Esophagus (tissue), 2 donors: Measurements from ENCODE around the gene PLPPR5. TPM values are rescaled to one million over a fixed set of nuclear protein-coding genes. Genes with fewer than 3 reads are reported as not detected.

Experiments used
- H3K27ac ChIP-seq, 2 donors: one replicate each; pipeline ENCODE4 v1.5.1; 2013; ENCODE audit warnings: low read depth in 2 of 2, mild to moderate bottlenecking in 2 of 2, inconsistent platforms in 1 of 2, low read length in 1 of 2, moderate library complexity in 1 of 2
- H3K27me3 ChIP-seq, 2 donors: one replicate each; pipeline ENCODE4 v1.6.1; 2013; ENCODE audit warnings: low read length in 2 of 2, control low read depth in 1 of 2, mild to moderate bottlenecking in 1 of 2; ENCODE audit not compliant: insufficient read depth in 2 of 2, control insufficient read depth in 1 of 2
- H3K36me3 ChIP-seq, 2 donors: one replicate each; pipeline ENCODE4 v1.6.1; 2013; ENCODE audit warnings: low read length in 1 of 2; ENCODE audit not compliant: control insufficient read depth in 2 of 2, insufficient read depth in 2 of 2
- H3K4me1 ChIP-seq, 2 donors: one replicate each; pipeline ENCODE4 v1.6.1; 2013; ENCODE audit warnings: low read length in 1 of 2; ENCODE audit not compliant: control insufficient read depth in 2 of 2, insufficient read depth in 2 of 2
- H3K4me3 ChIP-seq, 2 donors: one replicate each; pipeline ENCODE4 v1.5.1; 2013; ENCODE audit warnings: low read length in 2 of 2, mild to moderate bottlenecking in 2 of 2, low read depth in 1 of 2, moderate library complexity in 1 of 2
- H3K9me3 ChIP-seq, 2 donors: one replicate each; pipeline ENCODE4 v1.6.1; 2013; ENCODE audit warnings: mild to moderate bottlenecking in 2 of 2, low read depth in 1 of 2, low read length in 1 of 2, moderate library complexity in 1 of 2; ENCODE audit not compliant: control insufficient read depth in 2 of 2, insufficient read depth in 1 of 2
- WGBS, 2 donors: extraction: QIAGEN DNeasy Blood & Tissue Kit; methylation state at CpG; one replicate each; pipeline ENCODE4 v1.1.7; 2013; 5-methylcytosine and 5-hydroxymethylcytosine counted together
- polyA plus RNA-seq, 2 donors: library from polyadenylated mRNA; stranded (reverse); fragments of 200-250 nt; gene quantifications; one replicate each; pipeline ENCODE4 v1.2.3, GENCODE V29; 2013
- donor health status: healthy with polysubstance abuse.
- donor health status: Bipolar disorder and iron deficiency.

Gene PLPPR5
- polyA plus RNA-seq, 2 donors, result not detected

DNA sequence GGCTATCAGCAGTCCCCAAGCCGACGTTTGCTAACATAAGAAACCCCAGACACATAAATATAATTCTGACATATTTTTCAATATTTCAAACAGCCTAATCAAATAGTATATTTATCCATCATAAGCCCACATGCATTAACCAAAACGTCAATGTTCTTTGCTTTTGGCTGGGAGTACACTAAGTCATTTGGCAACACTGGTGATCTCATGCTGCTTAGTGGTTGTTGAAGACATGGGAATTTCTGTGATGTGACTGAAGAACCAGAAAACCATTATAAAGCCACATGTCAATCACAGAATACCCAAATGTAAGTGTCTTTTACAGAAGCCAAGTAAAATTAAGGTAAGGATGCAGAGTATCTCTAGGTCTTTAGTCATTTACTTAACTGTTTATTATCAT is 57.6 kb downstream of the PLPPR5 start:
- Histone ChIP-seq H3K4me1 (no peaks in the 10 kb centered on the region), H3K27me3 (no peaks in the 10 kb centered on the region), H3K36me3 (no peaks in the 10 kb centered on the region), H3K4me3 (no peak overlapping the region), H3K9me3 (no peaks in the 10 kb centered on the region), H3K27ac (no peak overlapping the region)
- 51 to 64% methylated on average over 3 of the region's 3 CpGs for WGBS, 2 donors

- Histone ChIP-seq H3K9me3 (no peaks in the 10 kb centered on the region), H3K27me3 (no peaks in the 10 kb centered on the region), H3K4me1 (no peaks in the 10 kb centered on the region), H3K27ac (no peak overlapping the region), H3K36me3 (no peaks in the 10 kb centered on the region), H3K4me3 (no peak overlapping the region)
- WGBS, 2 donors, result 68 to 72% methylated on average over 4 of the region's 4 CpGs
Observed at GRCh38 chr1:98940722-98941079, 64.0 kb downstream of the PLPPR5 start.

GRCh38 chr1:98940069-98940721 is 64.5 kb downstream of the PLPPR5 start:
- WGBS, 2 donors, result 89 to 94% methylated on average over 4 of the region's 4 CpGs
- Histone ChIP-seq H3K4me3 (no peak overlapping the region), H3K27me3 (no peaks in the 10 kb centered on the region), H3K4me1 (no peaks in the 10 kb centered on the region), H3K27ac (no peak overlapping the region), H3K36me3 (no peaks in the 10 kb centered on the region), H3K9me3 (no peaks in the 10 kb centered on the region)

GRCh38 chr1:98939471-98939870 is 65.2 kb downstream of the PLPPR5 start:
- Histone ChIP-seq H3K27me3 (no peaks in the 10 kb centered on the region), H3K36me3 (no peaks in the 10 kb centered on the region), H3K4me1 (no peaks in the 10 kb centered on the region), H3K9me3 (no peaks in the 10 kb centered on the region), H3K27ac (no peak overlapping the region), H3K4me3 (no peak overlapping the region)
- WGBS, 2 donors, result 80 to 85% methylated on average over 5 of the region's 5 CpGs

DNA sequence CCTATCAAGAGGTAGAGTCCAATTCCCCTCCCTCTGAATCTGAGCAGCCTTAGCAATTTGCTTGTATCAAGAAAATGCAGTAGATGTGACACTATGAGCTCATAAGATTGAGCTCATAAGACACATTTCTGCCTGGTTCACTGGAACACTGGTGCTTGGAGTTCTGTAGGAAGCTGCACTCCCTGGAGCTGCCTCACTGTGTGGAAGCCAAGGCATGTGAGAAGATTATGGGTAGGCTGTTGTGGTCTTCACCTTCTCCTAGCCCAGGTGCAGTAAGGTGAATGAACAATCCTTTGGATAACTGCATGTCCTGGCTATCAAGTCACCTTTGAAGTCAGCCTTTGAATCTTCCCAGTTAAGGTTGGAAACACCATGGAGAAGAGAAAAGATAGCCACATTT is 67.3 kb downstream of the PLPPR5 start:
- H3K27ac ChIP-seq, result no peak overlapping the region
- no peaks in the 10 kb centered on the region for H3K4me1 ChIP-seq
- H3K36me3 ChIP-seq, result no peaks in the 10 kb centered on the region
- H3K9me3 ChIP-seq, result no peaks in the 10 kb centered on the region
- H3K27me3 ChIP-seq, result no peaks in the 10 kb centered on the region
- H3K4me3 ChIP-seq, result no peak overlapping the region

DNA sequence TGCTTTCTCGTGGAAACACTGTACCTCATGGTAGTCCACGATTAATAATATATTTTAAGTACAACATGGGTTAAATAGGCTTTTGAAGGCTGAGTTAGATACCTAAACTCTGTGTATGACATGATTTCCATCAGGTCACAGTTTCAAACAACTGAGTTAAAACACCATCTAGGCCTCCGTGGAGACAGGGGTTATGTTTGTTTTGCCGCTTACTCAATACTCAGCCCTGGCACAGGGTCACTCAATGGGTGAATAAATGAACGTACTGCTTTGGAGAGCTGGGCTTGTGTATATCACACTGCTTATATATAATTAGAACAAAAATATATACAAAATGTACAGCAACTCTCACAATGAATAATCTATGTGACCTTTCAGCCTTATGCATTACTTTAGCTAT is 72.5 kb downstream of the PLPPR5 start:
- Histone ChIP-seq H3K4me3 (no peak overlapping the region), H3K36me3 (no peaks in the 10 kb centered on the region), H3K4me1 (no peaks in the 10 kb centered on the region), H3K9me3 (no peaks in the 10 kb centered on the region), H3K27ac (no peak overlapping the region), H3K27me3 (no peaks in the 10 kb centered on the region)
- WGBS, 2 donors, result 60 to 66% methylated on average over 5 of the region's 5 CpGs

- H3K9me3 ChIP-seq, result no peaks in the 10 kb centered on the region
- no peaks in the 10 kb centered on the region for H3K27me3 ChIP-seq
- H3K27ac ChIP-seq, result no peak overlapping the region
- 72 to 76% methylated on average over 8 of the region's 8 CpGs for WGBS, 2 donors
- no peaks in the 10 kb centered on the region for H3K4me1 ChIP-seq
- H3K36me3 ChIP-seq, result no peaks in the 10 kb centered on the region
- no peak overlapping the region for H3K4me3 ChIP-seq
Observed at GRCh38 chr1:98931128-98931835, 73.4 kb downstream of the PLPPR5 start.

DNA sequence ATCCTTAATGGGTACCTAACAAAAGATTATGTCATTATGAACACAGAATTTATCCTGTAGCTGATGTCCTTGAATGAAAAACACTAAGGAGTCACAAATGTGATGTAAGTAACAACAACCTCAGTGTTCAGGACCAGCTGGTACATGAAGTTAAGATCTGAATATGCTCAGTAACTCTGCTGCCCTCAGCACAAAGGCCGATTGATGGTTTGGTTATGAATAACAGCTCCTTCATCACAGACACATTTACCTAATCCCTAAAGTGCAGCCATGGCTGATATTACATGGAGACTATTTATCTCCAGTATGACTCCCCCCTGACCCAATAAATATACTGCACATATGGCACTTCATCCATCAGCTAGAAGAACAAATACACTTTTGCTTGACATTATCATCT is 75.2 kb downstream of the PLPPR5 start:
- H3K4me1 ChIP-seq, result no peaks in the 10 kb centered on the region
- H3K27me3 ChIP-seq, result no peaks in the 10 kb centered on the region
- H3K4me3 ChIP-seq, result no peak overlapping the region
- 27 to 35% methylated on average over 1 of the region's 1 CpG for WGBS, 2 donors
- no peaks in the 10 kb centered on the region for H3K36me3 ChIP-seq
- H3K9me3 ChIP-seq, result no peaks in the 10 kb centered on the region
- no peak overlapping the region for H3K27ac ChIP-seq

DNA sequence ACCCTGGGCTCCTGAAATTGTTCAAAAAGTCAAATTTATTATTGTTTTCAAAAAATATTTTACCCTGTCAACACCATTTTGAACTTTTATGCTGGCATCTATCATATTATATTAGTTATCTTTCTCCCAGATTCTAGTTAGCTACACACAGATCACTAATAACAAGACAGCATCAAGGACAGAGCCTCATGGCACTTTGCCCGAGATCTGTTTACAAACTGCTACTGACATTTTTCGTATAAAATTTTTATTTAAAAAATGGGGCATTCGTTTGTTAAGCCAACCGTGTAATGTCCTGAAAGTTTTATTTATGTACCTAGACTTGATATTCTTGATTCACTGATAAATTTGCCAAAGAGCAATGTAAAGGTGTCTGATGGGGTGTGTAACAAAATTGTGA is 78.1 kb downstream of the PLPPR5 start:
- H3K4me3 ChIP-seq, result no peak overlapping the region
- no peaks in the 10 kb centered on the region for H3K4me1 ChIP-seq
- H3K27ac ChIP-seq, result no peak overlapping the region
- H3K36me3 ChIP-seq, result no peaks in the 10 kb centered on the region
- WGBS, 2 donors, result 63 to 64% methylated on average over 4 of the region's 4 CpGs
- no peaks in the 10 kb centered on the region for H3K9me3 ChIP-seq
- no peaks in the 10 kb centered on the region for H3K27me3 ChIP-seq

- H3K27me3 ChIP-seq, result no peaks in the 10 kb centered on the region
- no peak overlapping the region for H3K27ac ChIP-seq
- H3K36me3 ChIP-seq, result no peaks in the 10 kb centered on the region
- WGBS, 2 donors, result 70 to 74% methylated on average over 1 of the region's 1 CpG
- H3K4me3 ChIP-seq, result no peak overlapping the region
- H3K9me3 ChIP-seq, result no peaks in the 10 kb centered on the region
- no peaks in the 10 kb centered on the region for H3K4me1 ChIP-seq
Observed at GRCh38 chr1:98924977-98925376, 79.7 kb downstream of the PLPPR5 start.
